VCaP (cell line): ENCODE results near the gene AKAP8L.
A peak's percentile ranks its signal among the peaks of the same experiment; 100 is the strongest.

ENCODE experiments used
- H3K27ac ChIP-seq: fragments of 450-650 bp; 2 replicates; pipeline ENCODE4 v1.5.1; 2017
- CTCF ChIP-seq: fragments of 450-650 bp; conservative IDR thresholded peaks from 2 replicates; pipeline ENCODE4 v1.5.1; 2017; ENCODE audit warnings: mild to moderate bottlenecking, moderate library complexity

Gene AKAP8L

DNA sequence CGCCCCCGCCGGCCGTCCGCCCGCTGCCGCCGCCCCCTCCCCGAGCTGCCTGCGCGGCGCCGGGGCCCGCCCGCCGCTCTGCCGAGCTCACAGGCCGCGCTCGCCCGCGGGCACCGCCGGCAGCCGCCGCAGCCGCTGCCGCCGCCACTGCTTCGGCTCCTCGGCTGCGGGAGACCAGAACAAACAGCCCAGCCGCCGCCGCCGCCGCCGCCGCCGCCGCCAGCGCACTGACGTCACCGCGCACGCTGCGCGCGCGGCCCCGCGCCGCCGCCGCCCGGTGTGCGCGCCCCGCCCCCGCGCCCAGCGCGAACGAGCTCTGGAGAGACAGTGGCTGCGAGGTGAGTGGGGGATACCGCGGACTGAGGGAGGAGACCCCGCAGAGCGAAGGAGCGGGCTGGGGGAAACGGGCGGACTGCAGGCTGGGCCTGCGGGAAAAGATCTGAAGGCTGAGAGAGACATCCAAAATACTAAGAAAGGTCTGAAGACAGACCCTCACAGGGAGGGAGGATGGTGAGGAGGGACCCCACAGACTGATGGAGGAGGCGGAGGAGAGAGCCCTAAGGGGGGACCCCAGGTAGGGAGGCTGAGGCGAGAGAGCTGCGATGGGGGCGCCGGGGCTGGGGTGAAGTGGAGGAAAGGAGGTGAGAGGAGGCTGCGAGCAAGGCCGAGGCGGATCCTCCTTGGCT is 86.3 kb downstream of the AKAP8L start, which contains the start of gene BRD4:
TSS of gene BRD4 (minus strand) at position 229 of the 686 bp plus-strand sequence. CDS start 59,440 bp downstream, outside the sequence.
- H3K27ac ChIP-seq, result peak within 1 kb of the TSS; percentile 99
- TF ChIP-seq CTCF, result no peak

DNA sequence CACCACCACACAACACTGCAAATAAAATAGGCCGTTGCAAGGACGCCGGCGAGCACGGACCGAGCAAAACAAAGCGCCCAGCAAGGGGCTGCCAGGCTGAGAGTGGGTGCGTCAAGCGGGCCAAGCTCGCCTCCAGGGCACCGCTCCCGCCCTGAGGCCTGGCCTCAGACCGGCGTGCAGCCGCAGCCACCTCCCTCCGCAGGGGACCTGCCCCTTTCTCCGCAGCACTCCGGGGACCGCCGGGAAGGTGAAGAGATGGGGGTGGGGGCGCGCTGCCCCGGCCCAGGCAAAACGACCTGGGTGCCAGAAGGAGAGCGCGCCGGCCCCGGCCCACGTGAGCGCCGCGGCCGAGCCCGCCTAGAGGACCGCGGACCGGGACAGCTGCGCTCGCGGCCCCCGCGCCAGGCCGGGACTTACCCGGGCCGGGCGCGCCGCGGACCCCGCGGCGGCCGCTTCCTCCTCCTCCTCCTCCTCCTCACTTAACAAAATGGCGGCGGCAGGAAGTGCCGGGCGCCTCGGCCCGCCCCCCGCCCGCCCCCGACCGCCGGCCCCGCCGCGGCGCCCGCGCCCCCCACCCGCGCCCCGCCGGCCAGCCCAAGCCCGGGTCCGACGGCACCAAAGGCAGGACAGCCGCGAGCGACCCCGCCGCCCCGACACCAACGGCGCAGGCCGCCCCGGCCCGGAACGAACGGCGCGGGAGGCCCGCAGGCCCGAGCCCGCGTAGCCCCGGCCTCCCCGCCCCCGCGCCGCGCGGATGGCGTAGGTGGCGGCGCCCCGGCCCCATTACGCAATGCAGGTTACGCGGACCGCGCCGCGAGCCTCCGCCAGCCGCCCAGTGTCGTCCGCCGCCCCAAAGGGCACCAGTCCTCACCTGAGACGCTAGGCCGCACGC is 87.1 kb downstream of the AKAP8L start:
- peak overlapping the region; percentile 99 for H3K27ac ChIP-seq
- TF ChIP-seq CTCF, result no peak

DNA sequence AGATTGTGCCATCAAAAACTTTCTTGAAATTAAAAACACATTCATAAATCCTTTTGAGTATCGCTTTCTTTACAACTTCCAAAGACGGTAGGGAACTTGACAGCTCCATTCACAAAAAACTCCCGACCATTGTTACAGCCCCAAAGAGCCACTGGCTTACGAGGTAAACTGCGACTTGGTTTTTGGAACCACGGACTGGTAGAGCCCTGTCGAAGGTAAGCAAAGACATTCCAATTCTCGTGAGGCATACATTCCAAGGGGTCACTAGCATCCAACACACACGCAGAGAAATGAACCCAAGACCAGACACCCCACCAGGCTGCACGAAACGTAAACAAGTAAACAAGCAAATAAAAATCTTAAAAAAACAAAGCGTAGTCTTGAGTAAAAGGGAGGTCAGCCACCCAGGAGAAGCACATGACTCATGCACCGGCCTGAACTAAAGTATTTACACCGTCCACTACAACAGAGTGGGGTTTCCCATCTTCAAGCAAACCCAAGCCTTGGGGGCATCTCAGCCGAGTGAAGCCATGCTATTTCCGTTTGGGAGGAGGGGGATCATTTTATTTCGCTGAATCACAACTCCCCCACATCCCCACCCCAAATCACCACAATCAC is 87.9 kb downstream of the AKAP8L start:
- TF ChIP-seq CTCF, result no peak
- H3K27ac ChIP-seq, result peak overlapping the region; percentile 99
